Panc1 (cell line): ENCODE measurements around the gene PBXIP1. TPM values are rescaled to one million over a fixed set of nuclear protein-coding genes. Genes with fewer than 3 reads are reported as not detected.

Experiments used
- ATAC-seq: fragments of 200-7000 bp; cut with Tn5 transposase; 2 replicates; pipeline ENCODE4 v1.9.1; 2020; ENCODE audit warnings: mild to moderate bottlenecking, moderate library complexity
- BruUV-seq: library from RNA; stranded (reverse); fragments of 400-500 nt; replicated peaks from 2 replicates; lab custom pipeline; 2021; lab: Mats Ljungman, UMichigan
- CTCF ChIA-PET: fragments of 300-600 bp; sonication (Branson Sonifier 250); formaldehyde crosslinking; loops from one replicate; lab custom pipeline; 2022; ENCODE audit warnings: antibody characterized with exemption; lab: Charles Lee
- POLR2A ChIA-PET: fragments of 300-600 bp; sonication (Branson Sonifier 250); formaldehyde crosslinking; loops from one replicate; lab custom pipeline; 2022; ENCODE audit warnings: antibody characterized with exemption; lab: Charles Lee
- DNase-seq: peaks from one replicate; pipeline ENCODE4 v3.0.0-alpha.2; 2010; ENCODE audit warnings: low read depth, low spot score
- H3K27ac ChIP-seq: 2 replicates; pipeline ENCODE4 v1.5.1; 2011; ENCODE audit warnings: mild to moderate bottlenecking, low read length, inconsistent platforms
- H3K27me3 ChIP-seq: fragments of 200-500 bp; sonication (Bioruptor generic); 2 replicates; pipeline ENCODE4 v1.6.0; 2014; ENCODE audit warnings: low read length, inconsistent platforms; ENCODE audit not compliant: control insufficient read depth, insufficient read depth
- H3K36me3 ChIP-seq: fragments of 200-500 bp; sonication (Bioruptor generic); 2 replicates; pipeline ENCODE4 v1.5.1; 2014; ENCODE audit warnings: inconsistent platforms, mild to moderate bottlenecking, low read length, moderate library complexity; ENCODE audit not compliant: control insufficient read depth, insufficient read depth
- H3K4me1 ChIP-seq: 2 replicates; pipeline ENCODE4 v1.5.1; 2011; ENCODE audit warnings: inconsistent platforms, mild to moderate bottlenecking, low read length, moderate library complexity; ENCODE audit not compliant: control insufficient read depth, insufficient read depth
- H3K4me3 ChIP-seq, 2 experiments: 2 replicates each; pipeline ENCODE4 v1.5.1; 2011 to 2012; ENCODE audit warnings: low read depth in 2 of 2, low read length in 2 of 2, mild to moderate bottlenecking in 2 of 2, inconsistent platforms in 1 of 2, moderate library complexity in 1 of 2
- H3K9me3 ChIP-seq: fragments of 200-500 bp; sonication (Bioruptor generic); 2 replicates; pipeline ENCODE4 v1.5.1; 2014; ENCODE audit warnings: low read depth, mild to moderate bottlenecking, inconsistent platforms, low read length, moderate library complexity; ENCODE audit not compliant: control insufficient read depth, insufficient read depth
- CTCF ChIP-seq: fragments of 450-650 bp; IDR thresholded peaks from 2 replicates; pipeline ENCODE4 v1.5.1; 2017; ENCODE audit warnings: mild to moderate bottlenecking
- POLR2AphosphoS5 ChIP-seq: IDR thresholded peaks from 2 replicates; pipeline ENCODE4 v1.6.1; 2012; ENCODE audit warnings: mild to moderate bottlenecking, low read depth, low read length, moderate library complexity
- SIN3A ChIP-seq: IDR thresholded peaks from 2 replicates; pipeline ENCODE4 v1.6.1; 2012; ENCODE audit warnings: low read depth, mild to moderate bottlenecking, low read length, moderate library complexity, borderline replicate concordance; ENCODE audit not compliant: insufficient read depth
- TCF7L2 ChIP-seq: IDR thresholded peaks from 2 replicates; pipeline ENCODE4 v1.6.1; 2011; ENCODE audit warnings: mild to moderate bottlenecking, low read depth, low read length, inconsistent platforms
- in situ Hi-C: cut with HindIII; loops from 2 replicates; pipeline ENCODE4 v1.10.0; 2016; ENCODE audit warnings: low sequenced_read_pairs, low pct_unique_long_range_greater_than_20kb
- intact Hi-C: fragments of 100-400 bp; cut with micrococcal nuclease; formaldehyde crosslinking; loops from one replicate; pipeline ENCODE4 v1.10.0; 2022; ENCODE audit not compliant: unreplicated experiment
- total RNA-seq: library from RNA; stranded (reverse); gene quantifications from one replicate; pipeline ENCODE4 v1.2.1, GENCODE V29; 2021; ENCODE audit not compliant: unreplicated experiment
- TF ChIP-seq, protein P1 (sequence below), 2 experiments: IDR thresholded peaks; 2 replicates each; pipeline ENCODE4 v1.6.1; 2011 to 2012; ENCODE audit warnings: low read depth in 2 of 2, control low read depth in 1 of 2, low read length in 1 of 2, mild to moderate bottlenecking in 1 of 2, moderate library complexity in 1 of 2; ENCODE audit not compliant: insufficient read depth in 1 of 2

PBXIP1 gene
- total RNA-seq, 1 experiment from 2014 or later, result 40.7 TPM

DNA sequence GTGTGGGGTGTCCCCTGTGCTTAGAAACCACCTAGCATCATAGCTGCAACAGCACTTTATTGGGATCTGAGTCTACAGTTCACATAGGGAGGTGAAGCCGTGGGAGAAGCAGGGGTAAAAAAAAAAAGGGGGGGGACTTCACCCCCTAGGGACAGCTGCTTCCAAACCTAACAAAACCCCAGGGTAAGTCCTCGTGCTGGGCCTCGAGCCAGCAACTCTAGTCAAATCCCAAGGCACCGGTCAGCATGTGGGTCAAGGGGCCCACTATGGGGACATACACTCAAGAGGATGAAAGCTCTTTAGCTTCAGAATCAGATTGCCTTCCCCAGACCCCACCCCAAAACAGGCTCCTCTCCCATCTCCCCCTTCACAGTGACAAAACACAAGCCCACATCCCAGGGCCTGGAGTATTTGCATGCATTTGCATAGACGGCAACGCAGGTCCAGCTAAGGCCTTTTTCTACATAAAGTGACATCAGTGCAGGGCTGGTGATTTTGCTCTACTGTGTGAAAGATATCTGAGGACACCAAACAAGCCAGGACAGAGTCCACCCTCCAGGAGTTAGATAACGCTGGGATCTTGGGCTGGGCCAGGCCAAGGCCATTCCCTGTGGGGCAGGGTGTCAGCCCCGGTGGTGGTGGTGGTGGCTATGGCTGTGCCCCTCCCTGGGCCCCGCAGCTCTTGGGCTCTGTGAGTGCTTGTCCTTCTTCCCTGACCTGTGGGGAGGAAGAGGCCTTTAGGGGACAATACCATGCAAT lies 11.3 kb downstream of the PBXIP1 start:
- Histone ChIP-seq H3K27ac (no peak overlapping the region), H3K27me3 (no peaks in the 10 kb centered on the region), H3K4me1 (peaks cover 6% of the 10 kb centered on the region; the same call in 1 of the 2 replicates), H3K36me3 (no peaks in the 10 kb centered on the region), H3K9me3 (no peaks in the 10 kb centered on the region), H3K4me3 (no peak overlapping the region)
- in situ Hi-C loops (no loop called here), intact Hi-C loops (no loop called here)
- CTCF ChIA-PET, result interaction anchor here (0.6 to 1.7 kb wide), 5 partner anchors 22 to 385 kb away, joined by 3 to 9 read pairs (median 3); no protein-coding TSS in a partner anchor
- no peak for ATAC-seq
- DNase-seq, result no peak
- POLR2A ChIA-PET, result interaction anchor here (0.6 kb wide), 1 partner anchor 66 kb away, joined by 3 read pairs; no protein-coding TSS in a partner anchor
- BruUV-seq, result no TSS peak
- TF ChIP-seq, protein P1, sequence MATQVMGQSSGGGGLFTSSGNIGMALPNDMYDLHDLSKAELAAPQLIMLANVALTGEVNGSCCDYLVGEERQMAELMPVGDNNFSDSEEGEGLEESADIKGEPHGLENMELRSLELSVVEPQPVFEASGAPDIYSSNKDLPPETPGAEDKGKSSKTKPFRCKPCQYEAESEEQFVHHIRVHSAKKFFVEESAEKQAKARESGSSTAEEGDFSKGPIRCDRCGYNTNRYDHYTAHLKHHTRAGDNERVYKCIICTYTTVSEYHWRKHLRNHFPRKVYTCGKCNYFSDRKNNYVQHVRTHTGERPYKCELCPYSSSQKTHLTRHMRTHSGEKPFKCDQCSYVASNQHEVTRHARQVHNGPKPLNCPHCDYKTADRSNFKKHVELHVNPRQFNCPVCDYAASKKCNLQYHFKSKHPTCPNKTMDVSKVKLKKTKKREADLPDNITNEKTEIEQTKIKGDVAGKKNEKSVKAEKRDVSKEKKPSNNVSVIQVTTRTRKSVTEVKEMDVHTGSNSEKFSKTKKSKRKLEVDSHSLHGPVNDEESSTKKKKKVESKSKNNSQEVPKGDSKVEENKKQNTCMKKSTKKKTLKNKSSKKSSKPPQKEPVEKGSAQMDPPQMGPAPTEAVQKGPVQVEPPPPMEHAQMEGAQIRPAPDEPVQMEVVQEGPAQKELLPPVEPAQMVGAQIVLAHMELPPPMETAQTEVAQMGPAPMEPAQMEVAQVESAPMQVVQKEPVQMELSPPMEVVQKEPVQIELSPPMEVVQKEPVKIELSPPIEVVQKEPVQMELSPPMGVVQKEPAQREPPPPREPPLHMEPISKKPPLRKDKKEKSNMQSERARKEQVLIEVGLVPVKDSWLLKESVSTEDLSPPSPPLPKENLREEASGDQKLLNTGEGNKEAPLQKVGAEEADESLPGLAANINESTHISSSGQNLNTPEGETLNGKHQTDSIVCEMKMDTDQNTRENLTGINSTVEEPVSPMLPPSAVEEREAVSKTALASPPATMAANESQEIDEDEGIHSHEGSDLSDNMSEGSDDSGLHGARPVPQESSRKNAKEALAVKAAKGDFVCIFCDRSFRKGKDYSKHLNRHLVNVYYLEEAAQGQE (IDR thresholded peaks at IDR 0.05; ENCODE audit: insufficient read depth in 1 of 2, low read depth in 2 of 2, low read length in 1 of 2), result no peak
- TF ChIP-seq CTCF, result no peak
- TF ChIP-seq SIN3A, result no peak
- TF ChIP-seq TCF7L2, result no peak
- no peak for TF ChIP-seq POLR2AphosphoS5

- no peak overlapping the region for H3K4me3 ChIP-seq
- H3K27ac ChIP-seq, result no peak overlapping the region
- BruUV-seq, result no TSS peak
- POLR2A ChIA-PET, result interaction anchor here (0.6 kb wide), 1 partner anchor 67 kb away, joined by 3 read pairs; no protein-coding TSS in a partner anchor
- in situ Hi-C loops, result no loop called here
- H3K9me3 ChIP-seq, result no peaks in the 10 kb centered on the region
- H3K27me3 ChIP-seq, result no peaks in the 10 kb centered on the region
- TF ChIP-seq TCF7L2 (no peak), CTCF (peak; percentile 94), POLR2AphosphoS5 (no peak), SIN3A (no peak)
- TF ChIP-seq, protein P1 (IDR thresholded peaks at IDR 0.05; ENCODE audit: insufficient read depth in 1 of 2, low read depth in 2 of 2, low read length in 1 of 2), result no peak
- CTCF ChIA-PET, result interaction anchor here (0.6 to 1.7 kb wide), 5 partner anchors 21 to 384 kb away, joined by 3 to 9 read pairs (median 3); no protein-coding TSS in a partner anchor
- ATAC-seq (peak; percentile 80), DNase-seq (no peak)
- peaks cover 6% of the 10 kb centered on the region; the same call in 1 of the 2 replicates for H3K4me1 ChIP-seq
- no peaks in the 10 kb centered on the region for H3K36me3 ChIP-seq
- intact Hi-C loops, result no loop called here
These were observed 12.1 kb downstream of the PBXIP1 start for GRCh38 chr1:154943649-154944400.
